Neural cell (in vitro differentiated cells): Measurements from ENCODE around the gene FAM234A. TPM values are rescaled to one million over a fixed set of nuclear protein-coding genes. Genes with fewer than 3 reads are reported as not detected.

Source experiments
- H2AFZ ChIP-seq: fragments of 200-600, 300-800 bp; sonication (generic), shearing (Covaris generic); 2 replicates; pipeline ENCODE4 v1.6.0; 2014; ENCODE audit warnings: low read depth, mild to moderate bottlenecking, antibody characterized with exemption, low read length, moderate library complexity
- H3F3A ChIP-seq: fragments of 200-600 bp; shearing (Covaris generic); 2 replicates; pipeline ENCODE4 v1.6.1; 2016; ENCODE audit warnings: mild to moderate bottlenecking, moderate library complexity, mixed read lengths, antibody characterized with exemption, low read length; ENCODE audit not compliant: insufficient read depth, poor library complexity, severe bottlenecking
- H3K27ac ChIP-seq: fragments of 200-600, 300-800 bp; sonication (generic), shearing (Covaris generic); 2 replicates; pipeline ENCODE4 v1.5.1; 2014; ENCODE audit warnings: mild to moderate bottlenecking, low read length, moderate library complexity
- H3K27me3 ChIP-seq: fragments of 300-800, 200-600 bp; sonication (generic), shearing (Covaris generic); 2 replicates; pipeline ENCODE4 v1.6.0; 2014; ENCODE audit warnings: mild to moderate bottlenecking, low read depth, low read length, moderate library complexity; ENCODE audit not compliant: insufficient read depth
- H3K36me3 ChIP-seq: fragments of 300-800, 200-600 bp; sonication (generic), shearing (Covaris generic); 2 replicates; pipeline ENCODE4 v1.5.1; 2014; ENCODE audit warnings: mild to moderate bottlenecking, antibody characterized with exemption, low read length, moderate library complexity; ENCODE audit not compliant: insufficient read depth
- H3K4me2 ChIP-seq: fragments of 300-800, 200-600 bp; sonication (generic), shearing (Covaris generic); 2 replicates; pipeline ENCODE4 v1.6.0; 2014; ENCODE audit warnings: mild to moderate bottlenecking, low read length
- H3K4me3 ChIP-seq: fragments of 300-800, 200-600 bp; sonication (generic), shearing (Covaris generic); 2 replicates; pipeline ENCODE4 v1.5.1; 2014; ENCODE audit warnings: mild to moderate bottlenecking, low read length, moderate library complexity
- H3K79me2 ChIP-seq: fragments of 200-600 bp; shearing (Covaris generic); replicated peaks from 2 replicates; pipeline ENCODE4 v1.6.0; 2014; ENCODE audit warnings: mild to moderate bottlenecking, low read length, moderate library complexity; ENCODE audit not compliant: insufficient read depth
- H3K9ac ChIP-seq: fragments of 300-800, 200-600 bp; sonication (generic), shearing (Covaris generic); 2 replicates; pipeline ENCODE4 v1.6.1; 2016; ENCODE audit warnings: mild to moderate bottlenecking, low read length, mixed read lengths
- H3K9me2 ChIP-seq: fragments of 200-600 bp; shearing (Covaris generic); 2 replicates; pipeline ENCODE4 v1.6.1; 2016; ENCODE audit warnings: mild to moderate bottlenecking, low read length, mixed read lengths; ENCODE audit not compliant: insufficient read depth
- H3K9me3 ChIP-seq: fragments of 200-600, 300-800 bp; sonication (generic), shearing (Covaris generic); 2 replicates; pipeline ENCODE4 v1.6.1; 2016; ENCODE audit warnings: mild to moderate bottlenecking, mixed run types, low read length, moderate library complexity, mixed read lengths
- H4K20me1 ChIP-seq: fragments of 200-600 bp; shearing (Covaris generic); 2 replicates; pipeline ENCODE4 v1.6.1; 2016; ENCODE audit warnings: mild to moderate bottlenecking, mixed run types; ENCODE audit not compliant: insufficient read depth
- CTCF ChIP-seq: fragments of 450-650 bp; IDR thresholded peaks from 2 replicates; pipeline ENCODE4 v1.5.1; 2014; ENCODE audit warnings: antibody characterized with exemption, mild to moderate bottlenecking, moderate library complexity; ENCODE audit not compliant: poor library complexity, severe bottlenecking
- EP300 ChIP-seq: fragments of 450-650 bp; conservative IDR thresholded peaks from 2 replicates; pipeline ENCODE4 v1.6.1; 2014; ENCODE audit warnings: antibody characterized with exemption, mild to moderate bottlenecking, moderate library complexity; ENCODE audit not compliant: poor library complexity, severe bottlenecking
- EZH2 ChIP-seq: fragments of 200-600, 300-800 bp; shearing (Covaris generic), sonication (generic); IDR thresholded peaks from 2 replicates; pipeline ENCODE4 v1.6.1; 2014; ENCODE audit warnings: antibody characterized with exemption, low read length, borderline replicate concordance, mild to moderate bottlenecking; ENCODE audit not compliant: insufficient read depth, poor library complexity, severe bottlenecking
- MXI1 ChIP-seq: fragments of 450-650 bp; conservative IDR thresholded peaks from 2 replicates; pipeline ENCODE4 v1.6.1; 2014; ENCODE audit warnings: antibody characterized with exemption, mild to moderate bottlenecking; ENCODE audit not compliant: poor library complexity, severe bottlenecking
- POLR2AphosphoS5 ChIP-seq: IDR thresholded peaks from 2 replicates; pipeline ENCODE4 v1.6.1; 2012
- RAD21 ChIP-seq: fragments of 450-650 bp; conservative IDR thresholded peaks from 2 replicates; pipeline ENCODE4 v1.6.1; 2014; ENCODE audit warnings: antibody characterized with exemption, mild to moderate bottlenecking, moderate library complexity
- REST ChIP-seq: IDR thresholded peaks from 2 replicates; pipeline ENCODE4 v1.6.1; 2012; ENCODE audit warnings: borderline replicate concordance
- SMC3 ChIP-seq: fragments of 450-650 bp; conservative IDR thresholded peaks from 2 replicates; pipeline ENCODE4 v1.6.1; 2014; ENCODE audit warnings: antibody characterized with exemption, mild to moderate bottlenecking, moderate library complexity; ENCODE audit not compliant: poor library complexity
- TAF1 ChIP-seq: IDR thresholded peaks from 2 replicates; pipeline ENCODE4 v1.6.1; 2012; ENCODE audit warnings: low read depth
- polyA plus RNA-seq: library from polyadenylated mRNA; depleted of rRNA; stranded (reverse); fragments of >200 nt; gene quantifications from 2 replicates; pipeline ENCODE4 v1.2.3, GENCODE V29; 2014

The FAM234A gene
- polyA plus RNA-seq, 1 donor from 2014 or later, result 29.9 TPM

GRCh38 chr16:268141-269053 lies 33.8 kb downstream of the FAM234A start:
- Histone ChIP-seq H3K27me3 (no peaks in the 10 kb centered on the region), H3K36me3 (no peaks in the 10 kb centered on the region), H4K20me1 (no peaks in the 10 kb centered on the region), H3K79me2 (no peaks in the 10 kb centered on the region), H3K9ac (no peak overlapping the region), H3K4me3 (no peak overlapping the region), H3F3A (no peaks in the 10 kb centered on the region), H3K4me2 (no peak overlapping the region), H2AFZ (no peak overlapping the region), H3K27ac (no peak overlapping the region), H3K9me2 (no peaks in the 10 kb centered on the region), H3K9me3 (no peaks in the 10 kb centered on the region)
- no peak for TF ChIP-seq EZH2
- no peak for TF ChIP-seq RAD21

GRCh38 chr16:269061-269796 lies 34.6 kb downstream of the FAM234A start:
- H3K4me3 ChIP-seq, result no peak overlapping the region
- no peaks in the 10 kb centered on the region for H3K9me3 ChIP-seq
- H3K9me2 ChIP-seq, result no peaks in the 10 kb centered on the region
- H3K9ac ChIP-seq, result no peak overlapping the region
- TF ChIP-seq RAD21, result no peak
- H3K79me2 ChIP-seq, result no peaks in the 10 kb centered on the region
- peaks cover 1% of the 10 kb centered on the region for H3K27me3 ChIP-seq
- no peaks in the 10 kb centered on the region for H3F3A ChIP-seq
- no peaks in the 10 kb centered on the region for H4K20me1 ChIP-seq
- no peaks in the 10 kb centered on the region for H3K36me3 ChIP-seq
- no peak overlapping the region for H2AFZ ChIP-seq
- no peak overlapping the region for H3K4me2 ChIP-seq
- no peak overlapping the region for H3K27ac ChIP-seq

- Histone ChIP-seq H4K20me1 (no peaks in the 10 kb centered on the region), H3K9me2 (no peaks in the 10 kb centered on the region), H2AFZ (no peak overlapping the region), H3K36me3 (no peaks in the 10 kb centered on the region), H3K4me2 (no peak overlapping the region), H3K27ac (no peak overlapping the region), H3K27me3 (peaks cover 13% of the 10 kb centered on the region), H3K9me3 (no peaks in the 10 kb centered on the region), H3F3A (no peaks in the 10 kb centered on the region), H3K4me3 (no peak overlapping the region), H3K79me2 (no peaks in the 10 kb centered on the region), H3K9ac (no peak overlapping the region)
- TF ChIP-seq CTCF (no peak), SMC3 (no peak), MXI1 (no peak), TAF1 (no peak), POLR2AphosphoS5 (no peak), EP300 (no peak), EZH2 (no peak), REST (no peak), RAD21 (no peak)
Observed at GRCh38 chr16:270381-271255, 36.0 kb downstream of the FAM234A start.
